C4-2B (cell line): ENCODE measurements around the gene CCNB3.

Experiments used
- ZFX ChIP-seq: fragments of 450-650 bp; IDR thresholded peaks from 2 replicates; pipeline ENCODE4 v1.6.1; 2017
- TF ChIP-seq, protein P1 (sequence below): fragments of 450-650 bp; conservative IDR thresholded peaks from 2 replicates; pipeline ENCODE4 v1.5.1; 2017; ENCODE audit warnings: mild to moderate bottlenecking

DNA sequence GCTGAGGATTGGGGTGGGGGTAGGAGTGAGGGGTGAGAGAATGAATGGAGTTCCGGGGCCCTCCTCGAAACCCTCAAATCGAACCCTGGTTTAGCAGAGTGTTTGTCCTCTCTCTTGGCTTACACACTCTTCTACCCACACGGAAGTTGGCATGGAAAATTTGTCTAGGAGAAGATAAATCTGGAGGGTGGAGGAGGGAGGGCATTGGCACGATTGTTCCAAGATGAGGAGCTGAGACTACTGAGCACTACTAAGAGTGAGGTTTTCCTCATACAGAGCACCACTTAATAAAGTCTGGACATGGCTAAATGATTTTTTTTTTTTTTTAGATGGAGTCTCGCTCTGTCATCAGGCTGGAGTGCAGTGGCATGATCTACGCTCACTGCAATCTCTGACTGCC is 37.2 kb upstream of the CCNB3 start:
- TF ChIP-seq, protein P1, sequence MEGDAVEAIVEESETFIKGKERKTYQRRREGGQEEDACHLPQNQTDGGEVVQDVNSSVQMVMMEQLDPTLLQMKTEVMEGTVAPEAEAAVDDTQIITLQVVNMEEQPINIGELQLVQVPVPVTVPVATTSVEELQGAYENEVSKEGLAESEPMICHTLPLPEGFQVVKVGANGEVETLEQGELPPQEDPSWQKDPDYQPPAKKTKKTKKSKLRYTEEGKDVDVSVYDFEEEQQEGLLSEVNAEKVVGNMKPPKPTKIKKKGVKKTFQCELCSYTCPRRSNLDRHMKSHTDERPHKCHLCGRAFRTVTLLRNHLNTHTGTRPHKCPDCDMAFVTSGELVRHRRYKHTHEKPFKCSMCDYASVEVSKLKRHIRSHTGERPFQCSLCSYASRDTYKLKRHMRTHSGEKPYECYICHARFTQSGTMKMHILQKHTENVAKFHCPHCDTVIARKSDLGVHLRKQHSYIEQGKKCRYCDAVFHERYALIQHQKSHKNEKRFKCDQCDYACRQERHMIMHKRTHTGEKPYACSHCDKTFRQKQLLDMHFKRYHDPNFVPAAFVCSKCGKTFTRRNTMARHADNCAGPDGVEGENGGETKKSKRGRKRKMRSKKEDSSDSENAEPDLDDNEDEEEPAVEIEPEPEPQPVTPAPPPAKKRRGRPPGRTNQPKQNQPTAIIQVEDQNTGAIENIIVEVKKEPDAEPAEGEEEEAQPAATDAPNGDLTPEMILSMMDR, result no peak
- no peak for TF ChIP-seq ZFX
